Measurements from ENCODE around the gene TRAF6. TPM values are rescaled to one million over a fixed set of nuclear protein-coding genes. Genes with fewer than 3 reads are reported as not detected.
"Not testable (repeated sequence)": the region's sequence is repeated elsewhere in the genome, so short reads cannot be mapped to it uniquely, and the experiment has no call there.

The TRAF6 gene
- total and polyA plus RNA-seq, 2 experiments from 2014 or later, result 4.2 to 10.5 TPM

GRCh38 chr11:36512016-36512415 lies 1.9 kb upstream of the TRAF6 start:
- H2AFZ ChIP-seq, result no peak overlapping the region; the same call in 1 of the 2 replicates
- H3K4me2 ChIP-seq, result no peak overlapping the region
- H3K36me3 Mint-ChIP-seq (ENCODE audit: low read depth), result no peaks in the 10 kb centered on the region
- no peak overlapping the region for H3K4me3 Mint-ChIP-seq
- H3K9me3 Mint-ChIP-seq, result no peaks in the 10 kb centered on the region
- ATAC-seq (no peak), DNase-seq (ENCODE audit: low spot score) (no peak)
- H3K36me3 ChIP-seq (ENCODE audit: insufficient read depth), result no peaks in the 10 kb centered on the region
- no peaks in the 10 kb centered on the region for H4K20me1 ChIP-seq (replicated peaks; ENCODE audit: insufficient read depth)
- H3K27me3 ChIP-seq (ENCODE audit: insufficient read depth), result peaks cover 9% of the 10 kb centered on the region; the same call in 1 of the 2 replicates
- H3K27me3 Mint-ChIP-seq (ENCODE audit: insufficient read depth, low read depth, poor library complexity), result peaks cover 9% of the 10 kb centered on the region
- peaks cover 10% of the 10 kb centered on the region; the same call in 2 of the 3 replicates for H3K4me1 Mint-ChIP-seq
- H3K9me2 ChIP-seq (ENCODE audit: insufficient read depth), result no peaks in the 10 kb centered on the region
- peaks cover 16% of the 10 kb centered on the region for H3K79me2 ChIP-seq (replicated peaks; ENCODE audit: insufficient read depth)
- TF ChIP-seq ZNF331 (CRISPR knock-in tag; IDR thresholded peaks at IDR 0.05; ENCODE audit: low read depth) (no peak), CTCF (conservative IDR thresholded peaks at IDR 0.05; ENCODE audit: low read depth in 2 of 2) (no peak)
- no peaks in the 10 kb centered on the region; the same call in 1 of the 2 replicates for H3F3A ChIP-seq (replicated peaks; ENCODE audit: low read depth)
- H3K27ac Mint-ChIP-seq, result no peak overlapping the region
- no peak overlapping the region for H3K4me3 ChIP-seq
- no peak overlapping the region for H3K27ac ChIP-seq (ENCODE audit: low read depth)
- no peaks in the 10 kb centered on the region for H3K4me1 ChIP-seq (ENCODE audit: insufficient read depth)

- not testable (repeated sequence) for H3K9me3 Mint-ChIP-seq; ATAC-seq; H3K9me2 ChIP-seq (ENCODE audit: insufficient read depth); H3K36me3 Mint-ChIP-seq (ENCODE audit: low read depth); H3K4me1 Mint-ChIP-seq; H3K36me3 ChIP-seq (ENCODE audit: insufficient read depth); DNase-seq (ENCODE audit: low spot score); H3K4me1 ChIP-seq (ENCODE audit: insufficient read depth); H3K27ac ChIP-seq (ENCODE audit: low read depth); H3K27me3 Mint-ChIP-seq (ENCODE audit: insufficient read depth, low read depth, poor library complexity); H4K20me1 ChIP-seq (replicated peaks; ENCODE audit: insufficient read depth); H3F3A ChIP-seq (replicated peaks; ENCODE audit: low read depth); H3K27me3 ChIP-seq (ENCODE audit: insufficient read depth); H3K27ac Mint-ChIP-seq; H2AFZ ChIP-seq
- Histone ChIP-seq H3K4me3 (peak overlapping the region; percentile 91), H3K79me2 (replicated peaks; ENCODE audit: insufficient read depth) (peaks cover 16% of the 10 kb centered on the region), H3K4me2 (peak overlapping the region; percentile 77)
- H3K4me3 Mint-ChIP-seq, result peak overlapping the region; percentile 93
These were observed 990 bp upstream of the TRAF6 start for GRCh38 chr11:36511062-36511461.

GRCh38 chr11:36510594-36510942 lies 496 bp upstream of the TRAF6 start:
- H3K4me1 ChIP-seq (ENCODE audit: insufficient read depth), result no peaks in the 10 kb centered on the region
- Mint-ChIP-seq H3K4me3 (peak overlapping the region; percentile 93), H3K36me3 (ENCODE audit: low read depth) (no peaks in the 10 kb centered on the region), H3K9me3 (no peaks in the 10 kb centered on the region), H3K4me1 (peaks cover 10% of the 10 kb centered on the region; the same call in 2 of the 3 replicates), H3K27ac (peak overlapping the region; percentile 3; the same call in 1 of the 2 replicates), H3K27me3 (ENCODE audit: insufficient read depth, low read depth, poor library complexity) (peaks cover 9% of the 10 kb centered on the region)
- H3K4me2 ChIP-seq, result peak overlapping the region; percentile 77
- H3K27ac ChIP-seq (ENCODE audit: low read depth), result no peak overlapping the region
- no peaks in the 10 kb centered on the region; the same call in 1 of the 2 replicates for H3F3A ChIP-seq (replicated peaks; ENCODE audit: low read depth)
- peak overlapping the region; percentile 86 for H2AFZ ChIP-seq
- peaks cover 16% of the 10 kb centered on the region for H3K79me2 ChIP-seq (replicated peaks; ENCODE audit: insufficient read depth)
- no peaks in the 10 kb centered on the region for H3K9me2 ChIP-seq (ENCODE audit: insufficient read depth)
- peak overlapping the region; percentile 91 for H3K4me3 ChIP-seq
- peaks cover 9% of the 10 kb centered on the region; the same call in 1 of the 2 replicates for H3K27me3 ChIP-seq (ENCODE audit: insufficient read depth)
- no peaks in the 10 kb centered on the region for H3K36me3 ChIP-seq (ENCODE audit: insufficient read depth)
- no peak for TF ChIP-seq EZH2 (IDR thresholded peaks at IDR 0.05; ENCODE audit: low read depth, unreplicated experiment)
- no peak for TF ChIP-seq JUNB (IDR thresholded peaks at IDR 0.05; ENCODE audit: unreplicated experiment)
- TF ChIP-seq STAT1 (IDR thresholded peaks at IDR 0.05; ENCODE audit: unreplicated experiment), result no peak
- peak; percentile 50 for ATAC-seq
- DNase-seq (ENCODE audit: low spot score), result peak; percentile 57
- H4K20me1 ChIP-seq (replicated peaks; ENCODE audit: insufficient read depth), result no peaks in the 10 kb centered on the region

Data from GM23338 (cell line).